ENCODE data around the gene MICALL2. TPM values are rescaled to one million over a fixed set of nuclear protein-coding genes. Genes with fewer than 3 reads are reported as not detected.

MICALL2 gene
- total RNA-seq, 1 donor from 2014 or later, result 13.9 TPM

GRCh38 chr7:1481300-1481699 is 22.0 kb upstream of the MICALL2 start:
- H3K36me3 Mint-ChIP-seq (ENCODE audit: insufficient read depth), result peaks cover 6% of the 10 kb centered on the region

GRCh38 chr7:1480670-1481069 is 21.4 kb upstream of the MICALL2 start:
- no peaks in the 10 kb centered on the region for H3K9me3 Mint-ChIP-seq (ENCODE audit: low read depth)
- H3K27me3 Mint-ChIP-seq, result no peaks in the 10 kb centered on the region
- peaks cover 4% of the 10 kb centered on the region for H3K36me3 Mint-ChIP-seq (ENCODE audit: insufficient read depth)

More at GRCh38 chr7:1481300-1481699, 22.0 kb upstream of the MICALL2 start:
- no peaks in the 10 kb centered on the region for H3K4me1 Mint-ChIP-seq (ENCODE audit: low read depth)
- no peak for TF ChIP-seq CTCF (IDR thresholded peaks at IDR 0.05; ENCODE audit: unreplicated experiment)
- H3K27ac Mint-ChIP-seq, result no peak overlapping the region
- no peaks in the 10 kb centered on the region for H3K9me3 Mint-ChIP-seq (ENCODE audit: low read depth)
- H3K4me3 Mint-ChIP-seq (ENCODE audit: low read depth), result no peak overlapping the region
- no peak for DNase-seq (ENCODE audit: low spot score, unreplicated experiment)
- H3K27me3 Mint-ChIP-seq, result no peaks in the 10 kb centered on the region

GRCh38 chr7:1479287-1479686 is 20.0 kb upstream of the MICALL2 start:
- Mint-ChIP-seq H3K4me1 (ENCODE audit: low read depth) (no peaks in the 10 kb centered on the region), H3K4me3 (ENCODE audit: low read depth) (no peak overlapping the region), H3K36me3 (ENCODE audit: insufficient read depth) (peaks cover 6% of the 10 kb centered on the region), H3K9me3 (ENCODE audit: low read depth) (no peaks in the 10 kb centered on the region), H3K27ac (no peak overlapping the region), H3K27me3 (no peaks in the 10 kb centered on the region)
- TF ChIP-seq CTCF (IDR thresholded peaks at IDR 0.05; ENCODE audit: unreplicated experiment), result no peak
- DNase-seq (ENCODE audit: low spot score, unreplicated experiment), result no peak

More at GRCh38 chr7:1480670-1481069, 21.4 kb upstream of the MICALL2 start:
- Mint-ChIP-seq H3K27ac (no peak overlapping the region), H3K4me1 (ENCODE audit: low read depth) (no peaks in the 10 kb centered on the region), H3K4me3 (ENCODE audit: low read depth) (no peak overlapping the region)
- TF ChIP-seq CTCF (IDR thresholded peaks at IDR 0.05; ENCODE audit: unreplicated experiment), result no peak
- no peak for DNase-seq (ENCODE audit: low spot score, unreplicated experiment)

- no peak overlapping the region for H3K27ac Mint-ChIP-seq
- no peaks in the 10 kb centered on the region for H3K27me3 Mint-ChIP-seq
- no peak overlapping the region for H3K4me3 Mint-ChIP-seq (ENCODE audit: low read depth)
- no peaks in the 10 kb centered on the region for H3K4me1 Mint-ChIP-seq (ENCODE audit: low read depth)
- no peaks in the 10 kb centered on the region for H3K9me3 Mint-ChIP-seq (ENCODE audit: low read depth)
- H3K36me3 Mint-ChIP-seq (ENCODE audit: insufficient read depth), result peaks cover 6% of the 10 kb centered on the region
- DNase-seq (ENCODE audit: low spot score, unreplicated experiment), result no peak
- no peak for TF ChIP-seq CTCF (IDR thresholded peaks at IDR 0.05; ENCODE audit: unreplicated experiment)
These were observed 19.2 kb upstream of the MICALL2 start for GRCh38 chr7:1478480-1478879.

GRCh38 chr7:1476859-1477258 is 17.6 kb upstream of the MICALL2 start:
- TF ChIP-seq CTCF (IDR thresholded peaks at IDR 0.05; ENCODE audit: unreplicated experiment), result no peak
- Mint-ChIP-seq H3K27ac (no peak overlapping the region), H3K4me3 (ENCODE audit: low read depth) (no peak overlapping the region), H3K27me3 (no peaks in the 10 kb centered on the region), H3K9me3 (ENCODE audit: low read depth) (no peaks in the 10 kb centered on the region), H3K36me3 (ENCODE audit: insufficient read depth) (peaks cover 5% of the 10 kb centered on the region), H3K4me1 (ENCODE audit: low read depth) (no peaks in the 10 kb centered on the region)
- DNase-seq (ENCODE audit: low spot score, unreplicated experiment), result no peak
